Heart left ventricle (tissue), 16 donors: ENCODE results near the gene GRM3. TPM values are rescaled to one million over a fixed set of nuclear protein-coding genes. Genes with fewer than 3 reads are reported as not detected.

Source experiments
- ATAC-seq, 4 donors: fragments of 200-7000 bp; cut with Tn5 transposase; one replicate each; pipeline ENCODE4 v1.9.1; 2020 to 2022; ENCODE audit warnings: moderate library complexity in 4 of 4, mild to moderate bottlenecking in 3 of 4, moderate number of reproducible peaks in 1 of 4
- DNase-seq, 5 donors: peaks; one replicate each; pipeline ENCODE4 v3.0.0-alpha.2; 2020
- H3K27ac ChIP-seq, 12 donors: fragments of 200-600 bp; sonication (generic) in 4 of 12; one replicate each; pipeline versions ENCODE4 v1.5.0 to v1.8.0; 2016 to 2022; ENCODE audit warnings: mild to moderate bottlenecking in 2 of 12
- H3K27me3 ChIP-seq, 9 donors: fragments of 200-600 bp; sonication (generic) in 2 of 9; one replicate each; pipeline versions ENCODE4 v1.5.1 to v1.8.0; 2016 to 2022; ENCODE audit warnings: mild to moderate bottlenecking in 3 of 9
- H3K36me3 ChIP-seq, 9 donors: fragments of 200-600 bp; sonication (generic) in 2 of 9; one replicate each; pipeline versions ENCODE4 v1.5.0 to v1.8.0; 2018 to 2022; ENCODE audit warnings: mild to moderate bottlenecking in 2 of 9
- H3K4me1 ChIP-seq, 12 donors: fragments of 200-600 bp; sonication (generic) in 4 of 12; one replicate each; pipeline versions ENCODE4 v1.5.0 to v1.8.0; 2016 to 2022; ENCODE audit warnings: mild to moderate bottlenecking in 3 of 12
- H3K4me3 ChIP-seq, 12 donors: fragments of 200-600 bp; sonication (generic) in 4 of 12; one replicate each; pipeline versions ENCODE4 v1.5.0 to v1.8.0; 2017 to 2022; ENCODE audit warnings: mild to moderate bottlenecking in 9 of 12, moderate library complexity in 4 of 12
- H3K9me3 ChIP-seq, 12 donors: fragments of 200-600 bp; sonication (generic) in 4 of 12; one replicate each; pipeline versions ENCODE4 v1.5.0 to v1.8.0; 2016 to 2022; ENCODE audit warnings: mild to moderate bottlenecking in 1 of 12
- POLR2A ChIP-seq, 2 donors: fragments of 450-650 bp; IDR thresholded peaks; one replicate each; pipeline ENCODE4 v1.6.1; 2017; ENCODE audit warnings: antibody characterized with exemption in 2 of 2, mild to moderate bottlenecking in 2 of 2, moderate library complexity in 2 of 2
- WGBS, 4 donors: extraction: QIAGEN DNeasy Blood & Tissue Kit in 2 of 4; methylation state at CpG; one replicate each; pipeline versions ENCODE4 v1.1.5 to v1.1.7; 2013 to 2018; 5-methylcytosine and 5-hydroxymethylcytosine counted together
- intact Hi-C, 10 donors: fragments of 100-400 bp; cut with DNase I; formaldehyde crosslinking; loops; one replicate each; pipeline versions ENCODE4 v1.11.1 to v1.14.2; 2022
- polyA plus RNA-seq, 2 donors: library from polyadenylated mRNA; stranded (reverse); fragments of 200-250 nt; gene quantifications; one replicate each; pipeline ENCODE4 v1.2.3, GENCODE V29; 2013
- total RNA-seq, 9 donors: library from RNA; depleted of rRNA in 2 of 9; stranded (reverse); fragments of >200 nt in 2 of 9; fragmentation: NEBNext Ultra II Directional in 3 of 9; extraction: Animal tissue kit (Norgen Biotek cat#: 25700) in 3 of 9; gene quantifications; one replicate each; pipeline versions ENCODE4 v1.1.0 to v1.2.4, GENCODE V29; 2016 to 2023
- TF ChIP-seq, protein P1 (sequence below), 12 donors: fragments of 200-600 bp; sonication (generic) in 4 of 12; IDR thresholded peaks; one replicate each; pipeline versions ENCODE4 v1.5.0 to v1.8.0; 2018 to 2022; ENCODE audit warnings: antibody characterized with exemption in 12 of 12, mild to moderate bottlenecking in 5 of 12
- donor health status: ischemic (EF 13 %, LVEDD 7.1; RV severe dilation, severe dysfunction).
- donor health status: healthy with polysubstance abuse.
- donor health status: DM: no; HTN: yes; CAD: no.
- donor health status: DM: no; HTN: no; CAD: no.
- donor health status: ischemic (EF 25% LVEDD 6.9; RV normal size, moderate dysfunction).
- donor health status: ischemic (EF 25% LVEDD 5.7; RV mildly dilated, moderate dysfunction).
- donor health status: healthy.
- donor health status: DM: yes; HTN: yes; CAD: no.
- donor health status: ischemic (EF 35%, LVEDD 5.7; RV mildly dilated, moderate dysfunction).
- donor health status: nonischemic (EF 11% LVEDD 7.7; RV severe dilation, severe dysfunction).
- donor health status: DM: yes; HTN: yes; CAD: no.
- donor health status: PGD.
- donor health status: ischemic (EF 29% LVEDD 5.4; RV normal size, mild dysfunction).
- donor health status: nonischemic (EF 23%, LVEDD 6.1; RV moderate dilation, normal function).

Gene GRM3
- total and polyA plus RNA-seq, 11 donors: 0.03 to 0.73 TPM; not detected in 9

DNA sequence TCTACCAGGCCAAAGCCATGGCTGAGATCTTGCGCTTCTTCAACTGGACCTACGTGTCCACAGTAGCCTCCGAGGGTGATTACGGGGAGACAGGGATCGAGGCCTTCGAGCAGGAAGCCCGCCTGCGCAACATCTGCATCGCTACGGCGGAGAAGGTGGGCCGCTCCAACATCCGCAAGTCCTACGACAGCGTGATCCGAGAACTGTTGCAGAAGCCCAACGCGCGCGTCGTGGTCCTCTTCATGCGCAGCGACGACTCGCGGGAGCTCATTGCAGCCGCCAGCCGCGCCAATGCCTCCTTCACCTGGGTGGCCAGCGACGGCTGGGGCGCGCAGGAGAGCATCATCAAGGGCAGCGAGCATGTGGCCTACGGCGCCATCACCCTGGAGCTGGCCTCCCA, 142.7 kb downstream of the GRM3 start:
- Histone ChIP-seq H3K9me3 (no peaks in the 10 kb centered on the region), H3K27me3 (no peaks in the 10 kb centered on the region), H3K36me3 (no peaks in the 10 kb centered on the region), H3K27ac (no peak overlapping the region), H3K4me3 (no peak overlapping the region), H3K4me1 (no peaks in the 10 kb centered on the region)
- peak in 2 of 5 donors; percentile 15 to 47 for DNase-seq
- TF ChIP-seq POLR2A (IDR thresholded peaks at IDR 0.05): no peak
- TF ChIP-seq, protein P1, sequence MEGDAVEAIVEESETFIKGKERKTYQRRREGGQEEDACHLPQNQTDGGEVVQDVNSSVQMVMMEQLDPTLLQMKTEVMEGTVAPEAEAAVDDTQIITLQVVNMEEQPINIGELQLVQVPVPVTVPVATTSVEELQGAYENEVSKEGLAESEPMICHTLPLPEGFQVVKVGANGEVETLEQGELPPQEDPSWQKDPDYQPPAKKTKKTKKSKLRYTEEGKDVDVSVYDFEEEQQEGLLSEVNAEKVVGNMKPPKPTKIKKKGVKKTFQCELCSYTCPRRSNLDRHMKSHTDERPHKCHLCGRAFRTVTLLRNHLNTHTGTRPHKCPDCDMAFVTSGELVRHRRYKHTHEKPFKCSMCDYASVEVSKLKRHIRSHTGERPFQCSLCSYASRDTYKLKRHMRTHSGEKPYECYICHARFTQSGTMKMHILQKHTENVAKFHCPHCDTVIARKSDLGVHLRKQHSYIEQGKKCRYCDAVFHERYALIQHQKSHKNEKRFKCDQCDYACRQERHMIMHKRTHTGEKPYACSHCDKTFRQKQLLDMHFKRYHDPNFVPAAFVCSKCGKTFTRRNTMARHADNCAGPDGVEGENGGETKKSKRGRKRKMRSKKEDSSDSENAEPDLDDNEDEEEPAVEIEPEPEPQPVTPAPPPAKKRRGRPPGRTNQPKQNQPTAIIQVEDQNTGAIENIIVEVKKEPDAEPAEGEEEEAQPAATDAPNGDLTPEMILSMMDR (IDR thresholded peaks at IDR 0.05): no peak
- ATAC-seq: no peak
- intact Hi-C loops: no loop called here
- WGBS, 4 donors: 97 to 98% (median 98%) methylated on average over 16 to 36 of the region's 36 CpGs

DNA sequence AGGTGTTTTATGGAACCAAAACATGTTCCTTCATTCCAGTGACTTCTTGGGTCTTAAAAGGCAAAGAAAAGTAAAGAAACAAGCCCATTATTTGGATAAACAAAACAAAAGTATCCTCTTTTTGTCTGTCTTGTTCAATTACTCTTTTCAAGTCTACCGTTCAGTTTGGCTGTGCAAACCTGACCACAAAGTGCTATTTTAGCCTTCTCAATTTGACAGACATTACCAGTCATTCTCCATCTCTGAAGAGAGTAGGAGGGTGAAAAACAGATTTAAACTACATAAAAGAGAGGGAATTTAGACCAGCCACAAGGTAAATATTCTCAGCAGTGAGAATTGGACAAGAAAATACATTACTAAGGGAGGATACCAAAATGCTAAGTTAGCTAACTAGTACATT, 145.2 kb downstream of the GRM3 start:
- intact Hi-C loops: no loop called here

DNA sequence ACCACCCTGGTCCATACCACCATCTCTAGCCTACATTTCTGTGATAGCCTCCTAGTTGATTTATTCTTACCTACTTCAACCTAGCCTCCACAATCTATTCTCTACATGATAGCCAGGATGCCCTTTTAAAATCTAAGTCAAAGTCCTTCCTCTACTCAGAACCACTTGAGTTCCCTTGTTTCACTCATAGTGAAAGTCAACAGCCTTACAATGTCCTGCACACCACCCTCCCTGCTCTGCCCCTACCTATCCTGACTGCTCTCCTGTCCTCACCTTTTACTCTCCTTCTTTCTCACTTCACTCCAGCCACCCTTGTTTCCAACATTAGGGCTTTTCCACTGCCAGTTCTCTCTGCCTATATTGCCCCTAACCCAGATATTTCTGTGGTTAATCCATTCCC, 146.7 kb downstream of the GRM3 start:
- Histone ChIP-seq H3K27ac (no peak overlapping the region), H3K36me3 (no peaks in the 10 kb centered on the region), H3K4me3 (no peak overlapping the region), H3K27me3 (no peaks in the 10 kb centered on the region), H3K9me3 (no peaks in the 10 kb centered on the region), H3K4me1 (no peaks in the 10 kb centered on the region)
- DNase-seq (no peak), ATAC-seq (no peak)
- TF ChIP-seq, protein P1 (IDR thresholded peaks at IDR 0.05): no peak
- no peak for TF ChIP-seq POLR2A (IDR thresholded peaks at IDR 0.05)
- intact Hi-C loops: no loop called here

More for the DNA sequence above, 145.2 kb downstream of the GRM3 start:
- ATAC-seq (no peak), DNase-seq (no peak)
- no peak for TF ChIP-seq POLR2A (IDR thresholded peaks at IDR 0.05)
- TF ChIP-seq, protein P1 (IDR thresholded peaks at IDR 0.05): no peak
- 85 to 89% (median 86%) methylated on average over 1 of the region's 1 CpG for WGBS, 4 donors
- H3K36me3 ChIP-seq: no peaks in the 10 kb centered on the region
- no peak overlapping the region for H3K27ac ChIP-seq
- no peaks in the 10 kb centered on the region for H3K27me3 ChIP-seq
- H3K4me3 ChIP-seq: no peak overlapping the region
- no peaks in the 10 kb centered on the region for H3K4me1 ChIP-seq
- no peaks in the 10 kb centered on the region for H3K9me3 ChIP-seq

DNA sequence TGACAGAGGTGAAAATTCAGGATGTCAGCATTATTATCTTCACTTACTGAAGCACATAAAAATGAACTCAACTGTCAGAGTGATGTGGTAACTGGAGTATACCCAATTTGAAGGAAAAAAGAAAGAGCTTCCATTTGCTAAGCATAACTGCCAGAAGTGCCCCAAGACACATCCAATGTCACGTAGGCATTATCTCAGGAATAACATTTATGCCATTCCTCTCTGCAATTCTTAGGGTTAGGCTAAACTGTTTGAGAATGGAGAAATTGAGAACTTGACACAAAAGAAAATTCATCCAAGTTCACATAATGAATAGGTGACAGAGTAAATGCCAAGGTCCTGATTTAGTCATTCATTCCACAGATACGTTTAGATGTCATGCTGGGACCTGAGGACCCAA, 148.6 kb downstream of the GRM3 start:
- no peaks in the 10 kb centered on the region for H3K27me3 ChIP-seq
- H3K27ac ChIP-seq: no peak overlapping the region
- ATAC-seq (no peak), DNase-seq (no peak)
- no peaks in the 10 kb centered on the region for H3K36me3 ChIP-seq
- no peaks in the 10 kb centered on the region for H3K4me1 ChIP-seq
- peaks cover 0 to 11% (median 0%) of the 10 kb centered on the region in 12 donors for H3K9me3 ChIP-seq
- intact Hi-C loops: no loop called here
- WGBS, 4 donors: 72 to 80% (median 76%) methylated on average over 2 of the region's 2 CpGs
- no peak overlapping the region for H3K4me3 ChIP-seq
- TF ChIP-seq, protein P1 (IDR thresholded peaks at IDR 0.05): no peak
- TF ChIP-seq POLR2A (IDR thresholded peaks at IDR 0.05): no peak
